ENCODE data around the gene SPSB1. TPM values are rescaled to one million over a fixed set of nuclear protein-coding genes. Genes with fewer than 3 reads are reported as not detected.

Gene SPSB1
- total RNA-seq, 4 donors from 2014 or later = 40.0 to 82.1 (median 52.6) TPM

GRCh38 chr1:9293533-9294404 lies 1.1 kb downstream of the SPSB1 start:
- in situ Hi-C loops (cut with MboI; ENCODE audit: low pct_ligation_motif_present in 1 of 4, low pct_unique_long_range_greater_than_20kb in 1 of 4, low sequenced_read_pairs in 3 of 4) (loop anchor here in 1 of 4 donors (25.0 kb wide), 1 partner anchor 169 kb away; no protein-coding TSS in a partner anchor), intact Hi-C loops (cut with DNase I; ENCODE audit: low total_unique reads) (loop anchor here (5.0 to 10.0 kb wide), 2 partner anchors 81 to 159 kb away; no protein-coding TSS in a partner anchor)
- peak overlapping the region; percentile 94 to 96 (median 96) for H3K27ac ChIP-seq
- H3K9me3 ChIP-seq = peaks cover 1 to 2% of the 10 kb centered on the region in 2 donors
- H3K36me3 ChIP-seq = no peaks in the 10 kb centered on the region
- H3K27me3 ChIP-seq = no peaks in the 10 kb centered on the region
- WGBS, 2 donors (ENCODE audit: low coverage in 1 of 2) = 5% methylated on average over 24 of the region's 41 CpGs; no CpG with 5 or more reads in 1 of the 2 donors
- H3K4me3 ChIP-seq = peak overlapping the region; percentile 56 to 99 (median 82)
- TF ChIP-seq POLR2AphosphoS5 (IDR thresholded peaks at IDR 0.05) (peak in 1 of 3 donors; percentile 21), POLR2A (IDR thresholded peaks at IDR 0.05) (peak; percentile 41), EP300 (IDR thresholded peaks at IDR 0.05; ENCODE audit: low read depth) (no peak), CTCF (IDR thresholded peaks at IDR 0.05) (no peak)
- peak; percentile 55 for DNase-seq
- peaks cover 20 to 44% (median 30%) of the 10 kb centered on the region in 4 donors for H3K4me1 ChIP-seq

DNA sequence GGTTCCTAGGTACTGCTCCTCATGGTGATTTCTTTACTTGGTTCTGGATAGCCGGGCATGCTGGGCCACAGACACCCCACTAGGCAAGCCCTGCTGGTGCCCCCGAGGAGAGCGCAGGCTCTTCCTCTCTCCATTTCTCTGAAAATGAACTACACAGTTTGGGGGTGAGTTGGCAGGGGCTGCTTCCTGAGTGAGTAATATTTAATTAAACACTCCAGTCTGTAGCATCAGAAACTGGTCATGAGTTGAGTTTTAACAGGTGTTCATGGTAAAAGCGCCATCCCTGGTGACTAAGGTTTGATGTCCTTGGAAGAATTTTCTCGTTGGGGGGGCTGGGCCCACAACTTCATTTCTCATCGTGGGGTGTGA lies 1.7 kb downstream of the SPSB1 start:
- H3K27ac ChIP-seq = peak overlapping the region; percentile 94 to 96 (median 96)
- 25 to 50% methylated on average over 4 to 6 of the region's 6 CpGs for WGBS, 2 donors (ENCODE audit: low coverage in 1 of 2)
- H3K36me3 ChIP-seq = no peaks in the 10 kb centered on the region
- no peaks in the 10 kb centered on the region for H3K27me3 ChIP-seq
- in situ Hi-C loops (cut with MboI; ENCODE audit: low pct_ligation_motif_present in 1 of 4, low pct_unique_long_range_greater_than_20kb in 1 of 4, low sequenced_read_pairs in 3 of 4) = loop anchor here in 1 of 4 donors (25.0 kb wide), 1 partner anchor 168 kb away; no protein-coding TSS in a partner anchor
- DNase-seq = no peak
- H3K9me3 ChIP-seq = no peaks in the 10 kb centered on the region
- H3K4me1 ChIP-seq = peaks cover 20 to 48% (median 29%) of the 10 kb centered on the region in 4 donors
- peak overlapping the region; percentile 56 to 99 (median 82) for H3K4me3 ChIP-seq
- intact Hi-C loops (cut with DNase I; ENCODE audit: low total_unique reads) = loop anchor here (5.0 to 10.0 kb wide), 2 partner anchors 80 to 158 kb away; no protein-coding TSS in a partner anchor
- no peak for TF ChIP-seq POLR2A (IDR thresholded peaks at IDR 0.05)
- TF ChIP-seq POLR2AphosphoS5 (IDR thresholded peaks at IDR 0.05) = peak in 1 of 3 donors; percentile 42

- Histone ChIP-seq H3K27ac (peak overlapping the region; percentile 94 to 96 (median 96)), H3K4me3 (peak overlapping the region in 3 of 4 donors; percentile 18 to 83 (median 82)), H3K9me3 (no peaks in the 10 kb centered on the region), H3K27me3 (no peaks in the 10 kb centered on the region), H3K36me3 (no peaks in the 10 kb centered on the region), H3K4me1 (peaks cover 22 to 55% (median 32%) of the 10 kb centered on the region in 4 donors)
- WGBS, 2 donors (ENCODE audit: low coverage in 1 of 2) = 48% methylated on average over 10 of the region's 10 CpGs; no CpG with 5 or more reads in 1 of the 2 donors
- intact Hi-C loops (cut with DNase I; ENCODE audit: low total_unique reads) (loop anchor here (5.0 to 10.0 kb wide), 2 partner anchors 80 to 157 kb away; no protein-coding TSS in a partner anchor), in situ Hi-C loops (cut with MboI; ENCODE audit: low pct_ligation_motif_present in 1 of 4, low pct_unique_long_range_greater_than_20kb in 1 of 4, low sequenced_read_pairs in 3 of 4) (loop anchor here in 1 of 4 donors (25.0 kb wide), 1 partner anchor 167 kb away; no protein-coding TSS in a partner anchor)
- TF ChIP-seq EP300 (IDR thresholded peaks at IDR 0.05; ENCODE audit: low read depth) (no peak), POLR2AphosphoS5 (IDR thresholded peaks at IDR 0.05) (peak in 2 of 3 donors; percentile 8 to 22), CTCF (IDR thresholded peaks at IDR 0.05) (peak in 2 of 5 experiments; percentile 14 to 44), POLR2A (IDR thresholded peaks at IDR 0.05) (no peak)
- peak; percentile 50 for DNase-seq
Observed at GRCh38 chr1:9294910-9295636, 2.4 kb downstream of the SPSB1 start.

DNA sequence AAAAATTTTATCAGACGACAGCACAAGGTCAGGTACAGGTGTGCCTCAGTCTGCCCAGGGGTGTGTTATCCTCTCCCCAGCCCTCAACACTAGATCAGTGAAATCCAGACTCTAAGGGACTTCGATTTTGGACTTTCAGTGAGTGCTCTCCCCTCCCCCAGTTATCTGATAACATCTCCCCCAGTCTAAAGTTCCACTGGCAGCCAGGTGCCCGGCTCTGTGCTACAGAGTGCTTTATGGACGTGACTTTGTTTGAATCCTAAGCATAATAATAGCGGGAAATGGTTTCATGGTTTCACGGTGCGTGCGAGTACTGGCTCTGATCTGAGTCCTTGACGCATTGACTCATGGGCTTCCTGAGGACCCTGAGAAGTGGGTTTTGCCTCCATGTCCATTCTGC lies 3.2 kb downstream of the SPSB1 start:
- no peak for TF ChIP-seq CTCF (IDR thresholded peaks at IDR 0.05)
- no peak for TF ChIP-seq EP300 (IDR thresholded peaks at IDR 0.05; ENCODE audit: low read depth)
- TF ChIP-seq POLR2AphosphoS5 (IDR thresholded peaks at IDR 0.05) = no peak
- no peak for TF ChIP-seq POLR2A (IDR thresholded peaks at IDR 0.05)
- Histone ChIP-seq H3K4me3 (no peak overlapping the region), H3K27ac (peak overlapping the region in 2 of 4 donors; percentile 96), H3K9me3 (no peaks in the 10 kb centered on the region), H3K27me3 (no peaks in the 10 kb centered on the region), H3K36me3 (no peaks in the 10 kb centered on the region), H3K4me1 (peaks cover 30 to 63% (median 40%) of the 10 kb centered on the region in 4 donors)
- WGBS, 2 donors (ENCODE audit: low coverage in 1 of 2) = 82% methylated on average over 9 of the region's 9 CpGs; no CpG with 5 or more reads in 1 of the 2 donors
- in situ Hi-C loops (cut with MboI; ENCODE audit: low pct_ligation_motif_present in 1 of 4, low pct_unique_long_range_greater_than_20kb in 1 of 4, low sequenced_read_pairs in 3 of 4) = loop anchor here in 1 of 4 donors (25.0 kb wide), 1 partner anchor 166 kb away; no protein-coding TSS in a partner anchor
- intact Hi-C loops (cut with DNase I; ENCODE audit: low total_unique reads) = loop anchor here (10.0 kb wide), 1 partner anchor 79 kb away; no protein-coding TSS in a partner anchor
- no peak for DNase-seq
